ENCODE measurements around the gene DLG2. TPM values are rescaled to one million over a fixed set of nuclear protein-coding genes. Genes with fewer than 3 reads are reported as not detected.

The DLG2 gene
- polyA plus RNA-seq, 3 donors: 0.24 to 0.39 TPM; not detected in 1

GRCh38 chr11:83601914-83602527 is 2025.1 kb downstream of the DLG2 start:
- Histone ChIP-seq H3K4me3 (replicated peaks in 1 of 3; ENCODE audit: low read depth in 2 of 3, low read length in 3 of 3) (no peak overlapping the region), H3K9ac (ENCODE audit: insufficient read depth, low read length, poor library complexity, severe bottlenecking) (no peak overlapping the region), H2AFZ (ENCODE audit: insufficient read depth, low read depth, low read length, poor library complexity, severe bottlenecking) (no peak overlapping the region), H3K79me2 (ENCODE audit: insufficient read depth, low read length) (no peaks in the 10 kb centered on the region), H3K27me3 (ENCODE audit: control insufficient read depth in 2 of 2, insufficient read depth in 2 of 2, low read length in 2 of 2) (no peaks in the 10 kb centered on the region), H3K27ac (ENCODE audit: low read depth in 1 of 2, low read length in 2 of 2) (no peak overlapping the region), H3K9me3 (replicated peaks in 1 of 2; ENCODE audit: control insufficient read depth in 1 of 2, insufficient read depth in 1 of 2, low read length in 2 of 2) (no peaks in the 10 kb centered on the region), H3K36me3 (replicated peaks in 1 of 2; ENCODE audit: control insufficient read depth in 1 of 2, insufficient read depth in 2 of 2, low read length in 2 of 2) (no peaks in the 10 kb centered on the region), H4K20me1 (ENCODE audit: insufficient read depth, low read length) (no peaks in the 10 kb centered on the region), H3K4me2 (replicated peaks; ENCODE audit: extremely low read depth, low read length, poor library complexity, severe bottlenecking) (no peak overlapping the region), H3K4me1 (ENCODE audit: control insufficient read depth in 1 of 2, insufficient read depth in 2 of 2, low read length in 2 of 2) (no peaks in the 10 kb centered on the region)
- DNase-seq: no peak
- no peaks in the 10 kb centered on the region for H3K4me1 Mint-ChIP-seq
- H3K4me3 Mint-ChIP-seq: no peak overlapping the region
- intact Hi-C loops (cut with micrococcal nuclease): no loop called here
- WGBS (ENCODE audit: insufficient coverage): 100% methylated on average over 2 of the region's 5 CpGs
- no peak overlapping the region for H3K27ac Mint-ChIP-seq
- H3K9me3 Mint-ChIP-seq: peaks cover 0 to 7% (median 4%) of the 10 kb centered on the region in 7 donors
- TF ChIP-seq CTCF (IDR thresholded peaks at IDR 0.05): no peak
- H3K27me3 Mint-ChIP-seq (ENCODE audit: low read depth in 3 of 3): no peaks in the 10 kb centered on the region
- no peaks in the 10 kb centered on the region for H3K36me3 Mint-ChIP-seq

- Histone ChIP-seq H3K79me2 (ENCODE audit: insufficient read depth, low read length) (no peaks in the 10 kb centered on the region), H3K4me1 (ENCODE audit: control insufficient read depth in 1 of 2, insufficient read depth in 2 of 2, low read length in 2 of 2) (no peaks in the 10 kb centered on the region), H3K27me3 (ENCODE audit: control insufficient read depth in 2 of 2, insufficient read depth in 2 of 2, low read length in 2 of 2) (no peaks in the 10 kb centered on the region), H3K9me3 (replicated peaks in 1 of 2; ENCODE audit: control insufficient read depth in 1 of 2, insufficient read depth in 1 of 2, low read length in 2 of 2) (no peaks in the 10 kb centered on the region), H3K36me3 (replicated peaks in 1 of 2; ENCODE audit: control insufficient read depth in 1 of 2, insufficient read depth in 2 of 2, low read length in 2 of 2) (no peaks in the 10 kb centered on the region), H3K4me2 (replicated peaks; ENCODE audit: extremely low read depth, low read length, poor library complexity, severe bottlenecking) (no peak overlapping the region), H3K9ac (ENCODE audit: insufficient read depth, low read length, poor library complexity, severe bottlenecking) (no peak overlapping the region), H2AFZ (ENCODE audit: insufficient read depth, low read depth, low read length, poor library complexity, severe bottlenecking) (no peak overlapping the region), H3K27ac (ENCODE audit: low read depth in 1 of 2, low read length in 2 of 2) (no peak overlapping the region), H4K20me1 (ENCODE audit: insufficient read depth, low read length) (no peaks in the 10 kb centered on the region), H3K4me3 (replicated peaks in 1 of 3; ENCODE audit: low read depth in 2 of 3, low read length in 3 of 3) (no peak overlapping the region)
- no peak for DNase-seq
- no peak for TF ChIP-seq CTCF (IDR thresholded peaks at IDR 0.05)
- peaks cover 0 to 3% (median under 1%) of the 10 kb centered on the region in 7 donors for H3K9me3 Mint-ChIP-seq
- no peak overlapping the region for H3K27ac Mint-ChIP-seq
- no peaks in the 10 kb centered on the region for H3K4me1 Mint-ChIP-seq
- no peaks in the 10 kb centered on the region for H3K27me3 Mint-ChIP-seq (ENCODE audit: low read depth in 3 of 3)
- no peak overlapping the region for H3K4me3 Mint-ChIP-seq
- H3K36me3 Mint-ChIP-seq: no peaks in the 10 kb centered on the region
- 92% methylated on average over 5 of the region's 11 CpGs for WGBS (ENCODE audit: insufficient coverage)
- intact Hi-C loops (cut with micrococcal nuclease): no loop called here
Measured at GRCh38 chr11:83601201-83601913, 2025.8 kb downstream of the DLG2 start.

Measured in CD14-positive monocyte (primary cell).